GM12878 (cell line): Measurements from ENCODE around the gene CAMTA1. TPM values are rescaled to one million over a fixed set of nuclear protein-coding genes. Genes with fewer than 3 reads are reported as not detected.

ENCODE experiments used
- ATAC-seq: fragments of 200-7000 bp; cut with Tn5 transposase; 3 replicates; pipeline ENCODE4 v1.9.1; 2020; ENCODE audit warnings: mild to moderate bottlenecking, moderate library complexity
- BruUV-seq: library from RNA; stranded (reverse); fragments of 400-500 nt; replicated peaks from 2 replicates; lab custom pipeline; 2021; lab: Mats Ljungman, UMichigan
- CTCF ChIA-PET: fragments of 300-600 bp; sonication (Branson Sonifier 250); formaldehyde crosslinking; extraction: SDS; loops from one replicate; lab custom pipeline; 2021; ENCODE audit warnings: inconsistent platforms; lab: Yijun Ruan, JAX
- POLR2A ChIA-PET: fragments of 350-600 bp; formaldehyde crosslinking; extraction: SDS; loops from one replicate; lab custom pipeline; 2021; ENCODE audit warnings: inconsistent platforms; lab: Charles Lee
- RAD21 ChIA-PET: fragments of 300-600 bp; sonication (Branson Sonifier 250); formaldehyde crosslinking; loops from one replicate; lab custom pipeline; 2023; ENCODE audit warnings: antibody characterized with exemption; ENCODE audit not compliant: unreplicated experiment; lab: Charles Lee
- SMC1A ChIA-PET: fragments of 300-600 bp; sonication (Branson Sonifier 250); formaldehyde crosslinking; loops from one replicate; lab custom pipeline; 2023; ENCODE audit not compliant: unreplicated experiment, uncharacterized antibody; lab: Charles Lee
- DNase-seq: peaks from one replicate; pipeline ENCODE4 v3.0.0-alpha.2; 2011; ENCODE audit warnings: low read depth, low spot score
- FAIRE-seq: peaks from 3 replicates; lab custom pipeline; 2011; peaks lifted over from hg19 to GRCh38; lab: Jason Lieb, UNC
- H2AFZ ChIP-seq: 2 replicates; pipeline ENCODE4 v1.6.0; 2011; ENCODE audit warnings: low read depth, low read length, control low read depth; ENCODE audit not compliant: control insufficient read depth
- H3K27ac ChIP-seq: 2 replicates; pipeline ENCODE4 v1.5.1; 2011; ENCODE audit warnings: control low read depth; ENCODE audit not compliant: control insufficient read depth, insufficient read depth
- H3K27me3 ChIP-seq, 2 experiments: replicated peaks in 1 of 2; 2 replicates each; pipeline versions ENCODE4 v1.6.0 to v1.6.1; 2011; ENCODE audit warnings: low read length in 1 of 2; ENCODE audit not compliant: control insufficient read depth in 2 of 2, insufficient read depth in 2 of 2
- H3K36me3 ChIP-seq, 2 experiments: 2 replicates each; pipeline ENCODE4 v1.5.1; 2011; ENCODE audit warnings: low read length in 1 of 2; ENCODE audit not compliant: control insufficient read depth in 2 of 2, insufficient read depth in 2 of 2
- H3K4me1 ChIP-seq: 2 replicates; pipeline ENCODE4 v1.6.1; 2011; ENCODE audit warnings: mild to moderate bottlenecking, low read length, moderate library complexity, mixed read lengths; ENCODE audit not compliant: control insufficient read depth, insufficient read depth
- H3K4me2 ChIP-seq: 2 replicates; pipeline ENCODE4 v1.6.0; 2011; ENCODE audit warnings: control low read depth; ENCODE audit not compliant: control insufficient read depth, insufficient read depth
- H3K4me3 ChIP-seq: fragments of 200-600 bp; sonication (generic); 2 replicates; pipeline ENCODE4 v1.5.1; 2016
- H3K79me2 ChIP-seq: 2 replicates; pipeline ENCODE4 v1.6.0; 2011; ENCODE audit warnings: low read length; ENCODE audit not compliant: control insufficient read depth, insufficient read depth
- H3K9ac ChIP-seq: 2 replicates; pipeline ENCODE4 v1.8.0; 2011; ENCODE audit warnings: low read length, control low read depth, mixed read lengths; ENCODE audit not compliant: control insufficient read depth, insufficient read depth
- H3K9me3 ChIP-seq: replicated peaks from 3 replicates; pipeline ENCODE4 v1.5.1; 2011; ENCODE audit warnings: mild to moderate bottlenecking, low read length; ENCODE audit not compliant: control insufficient read depth, insufficient read depth
- H4K20me1 ChIP-seq: 2 replicates; pipeline ENCODE4 v1.6.0; 2011; ENCODE audit not compliant: control insufficient read depth, insufficient read depth
- BCL11A ChIP-seq: IDR thresholded peaks from 2 replicates; pipeline ENCODE4 v1.6.1; 2011; ENCODE audit warnings: low read depth, low read length
- CBX5 ChIP-seq: sonication (generic); IDR thresholded peaks from 2 replicates; pipeline ENCODE4 v1.6.1; 2016; ENCODE audit warnings: low read depth, moderate library complexity, mild to moderate bottlenecking, inconsistent platforms
- CEBPZ ChIP-seq: fragments of 150-350 bp; IDR thresholded peaks from 2 replicates; pipeline ENCODE4 v1.6.1; 2016; ENCODE audit warnings: low read depth, low read length
- IRF5 ChIP-seq: fragments of 450-650 bp; IDR thresholded peaks from 2 replicates; pipeline ENCODE4 v1.6.1; 2017; ENCODE audit warnings: borderline replicate concordance
- LARP7 ChIP-seq: fragments of 450-650 bp; IDR thresholded peaks from 2 replicates; pipeline ENCODE4 v1.6.1; 2017; ENCODE audit warnings: mild to moderate bottlenecking
- MEF2B ChIP-seq: fragments of 450-650 bp; IDR thresholded peaks from 2 replicates; pipeline ENCODE4 v1.6.1; 2018; ENCODE audit warnings: mild to moderate bottlenecking, moderate library complexity; ENCODE audit not compliant: partially characterized antibody, poor library complexity, severe bottlenecking
- PAX5 ChIP-seq: IDR thresholded peaks from 2 replicates; pipeline ENCODE4 v1.6.1; 2011; ENCODE audit warnings: low read depth, low read length, borderline replicate concordance
- RUNX3 ChIP-seq: IDR thresholded peaks from 2 replicates; pipeline ENCODE4 v1.6.1; 2012; ENCODE audit warnings: low read length, inconsistent platforms
- STAT1 ChIP-seq: fragments of 450-650 bp; conservative IDR thresholded peaks from 2 replicates; pipeline ENCODE4 v1.6.1; 2014; ENCODE audit warnings: antibody characterized with exemption, mild to moderate bottlenecking
- ZBTB4 ChIP-seq: fragments of 450-650 bp; formaldehyde crosslinking; IDR thresholded peaks from 2 replicates; pipeline ENCODE4 v1.4.0; 2022; ENCODE audit warnings: mild to moderate bottlenecking, moderate library complexity
- ZNF24 ChIP-seq: fragments of 450-650 bp; IDR thresholded peaks from 2 replicates; pipeline ENCODE4 v1.6.1; 2017; ENCODE audit warnings: antibody characterized with exemption, mild to moderate bottlenecking
- WGBS: methylation state at CpG from one replicate; pipeline ENCODE4 v1.1.6; 2016; ENCODE audit warnings: low lambda C conversion rate; ENCODE audit not compliant: insufficient replicate concordance, insufficient coverage; ENCODE audit errors: missing lambda C conversion rate; 5-methylcytosine and 5-hydroxymethylcytosine counted together
- in situ Hi-C: fragments of 300-500 bp; cut with MboI; formaldehyde crosslinking; loops from 9 replicates; pipeline ENCODE4 v1.14.3; 2018; ENCODE audit warnings: mixed read lengths
- intact Hi-C: fragments of 100-400 bp; cut with micrococcal nuclease; formaldehyde crosslinking; loops from one replicate; pipeline ENCODE4 v1.14.2; 2022; ENCODE audit not compliant: unreplicated experiment
- polyA plus RNA-seq, 11 experiments: library from polyadenylated mRNA; depleted of rRNA in 4 of 11; unstranded in 6 of 11; stranded (reverse) in 5 of 11; fragments of >200 nt; fragmentation: Nextera tagmentation in 4 of 11; fragmentation: Illumina TruSeq in 1 of 11; extraction: Ambion mirVana in 4 of 11; extraction: Trizol in 1 of 11; gene quantifications; 1 replicate in 1 of 11; 2 replicates in 10 of 11; pipeline versions ENCODE4 v1.2.1 to v1.2.3, GENCODE V29; 2011 to 2016; ENCODE audit warnings: inconsistent platforms in 2 of 11, missing spikeins in 2 of 11, low read depth in 1 of 11
- total RNA-seq, 4 experiments: library from RNA; depleted of rRNA in 3 of 4; stranded (reverse); fragments of >200 nt in 3 of 4; fragmentation: Illumina TruSeq in 1 of 4; extraction: Trizol in 1 of 4; gene quantifications; 2 replicates each; pipeline versions ENCODE4 v1.2.1 to v1.2.3, GENCODE V29; 2013 to 2021

Gene CAMTA1
- total and polyA plus RNA-seq, 10 of the 15 experiments (the other 5 are each of a cell fraction or from before 2014, with no cell fraction given): 37.7 to 148 (median 76.4) TPM

- ChIA-PET SMC1A (no interaction called here), CTCF (no interaction called here), RAD21 (no interaction called here), POLR2A (no interaction called here)
- 44% methylated on average over 7 of the region's 7 CpGs for WGBS
- TF ChIP-seq ZNF24 (no peak), MEF2B (no peak)
- intact Hi-C loops: no loop called here
- BruUV-seq: no TSS peak
- Histone ChIP-seq H3K9me3 (no peaks in the 10 kb centered on the region), H2AFZ (no peak overlapping the region), H3K4me1 (no peaks in the 10 kb centered on the region), H3K79me2 (no peaks in the 10 kb centered on the region), H3K9ac (no peak overlapping the region), H3K4me2 (no peak overlapping the region), H3K27me3 (peaks cover 1 to 3% of the 10 kb centered on the region in 2 experiments; a peak in 2 of 4 replicates), H3K4me3 (no peak overlapping the region), H3K27ac (no peak overlapping the region), H4K20me1 (no peaks in the 10 kb centered on the region), H3K36me3 (no peaks in the 10 kb centered on the region)
- no peak for DNase-seq
- no peak for FAIRE-seq
- in situ Hi-C loops: no loop called here
- ATAC-seq: no peak
Observed at GRCh38 chr1:7018351-7018750, 233.1 kb downstream of the CAMTA1 start.

GRCh38 chr1:7018826-7019225 lies 233.6 kb downstream of the CAMTA1 start:
- H3K27me3 ChIP-seq: peaks cover 1 to 3% of the 10 kb centered on the region in 2 experiments; a peak in 2 of 4 replicates
- CTCF ChIA-PET: no interaction called here
- no peak overlapping the region for H3K4me2 ChIP-seq
- H3K9ac ChIP-seq: no peak overlapping the region
- no peaks in the 10 kb centered on the region for H3K9me3 ChIP-seq
- FAIRE-seq: no peak
- H2AFZ ChIP-seq: no peak overlapping the region
- BruUV-seq: no TSS peak
- intact Hi-C loops: no loop called here
- in situ Hi-C loops: no loop called here
- H3K4me3 ChIP-seq: no peak overlapping the region
- DNase-seq: no peak
- WGBS: 57% methylated on average over 14 of the region's 14 CpGs
- SMC1A ChIA-PET: no interaction called here
- H3K27ac ChIP-seq: no peak overlapping the region
- RAD21 ChIA-PET: no interaction called here
- no peaks in the 10 kb centered on the region for H4K20me1 ChIP-seq
- no peaks in the 10 kb centered on the region for H3K79me2 ChIP-seq
- no peak for ATAC-seq
- POLR2A ChIA-PET: no interaction called here
- no peaks in the 10 kb centered on the region for H3K36me3 ChIP-seq
- H3K4me1 ChIP-seq: no peaks in the 10 kb centered on the region
- TF ChIP-seq PAX5: no peak
- TF ChIP-seq IRF5: no peak
- no peak for TF ChIP-seq CEBPZ
- no peak for TF ChIP-seq ZBTB4 (CRISPR knock-in tag)
- TF ChIP-seq LARP7: no peak
- TF ChIP-seq BCL11A: no peak
- no peak for TF ChIP-seq CBX5
- no peak for TF ChIP-seq RUNX3
- no peak for TF ChIP-seq STAT1
